Hepatocyte (in vitro differentiated cells): ENCODE data around the gene C11orf68. TPM values are rescaled to one million over a fixed set of nuclear protein-coding genes. Genes with fewer than 3 reads are reported as not detected.

Source experiments
- DNase-seq: peaks from one replicate; pipeline ENCODE4 v3.0.0-alpha.2; 2016; ENCODE audit warnings: low spot score
- H2AFZ ChIP-seq: fragments of 200-600 bp; sonication (generic); 2 replicates; pipeline ENCODE4 v1.6.0; 2016; ENCODE audit warnings: antibody characterized with exemption, mild to moderate bottlenecking
- H3K27ac ChIP-seq: fragments of 200-600 bp; sonication (generic); 2 replicates; pipeline ENCODE4 v1.5.1; 2016; ENCODE audit warnings: mild to moderate bottlenecking
- H3K27me3 ChIP-seq: fragments of 200-600 bp; sonication (generic); 2 replicates; pipeline ENCODE4 v1.6.1; 2016
- H3K36me3 ChIP-seq: fragments of 200-600 bp; sonication (generic); replicated peaks from 2 replicates; pipeline ENCODE4 v1.5.1; 2016; ENCODE audit warnings: low read depth; ENCODE audit not compliant: insufficient read depth
- H3K4me1 ChIP-seq: fragments of 200-600 bp; sonication (generic); 2 replicates; pipeline ENCODE4 v1.5.1; 2016; ENCODE audit warnings: mild to moderate bottlenecking, moderate library complexity; ENCODE audit not compliant: insufficient read depth
- H3K4me2 ChIP-seq: fragments of 200-600 bp; sonication (generic); 2 replicates; pipeline ENCODE4 v1.6.0; 2016
- H3K4me3 ChIP-seq: fragments of 200-600 bp; sonication (generic); 2 replicates; pipeline ENCODE4 v1.5.1; 2016; ENCODE audit warnings: mild to moderate bottlenecking
- H3K79me2 ChIP-seq: fragments of 200-600 bp; sonication (generic); 2 replicates; pipeline ENCODE4 v1.6.0; 2017; ENCODE audit warnings: mild to moderate bottlenecking
- H3K9me2 ChIP-seq: fragments of 200-600 bp; sonication (generic); replicated peaks from 2 replicates; pipeline ENCODE4 v1.6.0; 2017; ENCODE audit warnings: mild to moderate bottlenecking; ENCODE audit not compliant: insufficient read depth
- H3K9me3 ChIP-seq: fragments of 200-600 bp; sonication (generic); 2 replicates; pipeline ENCODE4 v1.5.1; 2016; ENCODE audit warnings: low read depth, mild to moderate bottlenecking
- H4K20me1 ChIP-seq: fragments of 200-600 bp; sonication (generic); 2 replicates; pipeline ENCODE4 v1.6.0; 2016; ENCODE audit warnings: mild to moderate bottlenecking; ENCODE audit not compliant: insufficient read depth, poor library complexity, severe bottlenecking
- CTCF ChIP-seq: fragments of 200-600 bp; sonication (generic); IDR thresholded peaks from 2 replicates; pipeline ENCODE4 v1.5.1; 2016; ENCODE audit warnings: antibody characterized with exemption, mild to moderate bottlenecking; ENCODE audit not compliant: poor library complexity
- EZH2 ChIP-seq: fragments of 200-600 bp; sonication (generic); IDR thresholded peaks from 2 replicates; pipeline ENCODE4 v1.6.1; 2016; ENCODE audit warnings: antibody characterized with exemption, mild to moderate bottlenecking, borderline replicate concordance
- EZH2phosphoT487 ChIP-seq: fragments of 200-600 bp; sonication (generic); IDR thresholded peaks from one replicate; pipeline ENCODE4 v1.6.1; 2018; ENCODE audit warnings: antibody characterized with exemption, mild to moderate bottlenecking, low read depth, moderate library complexity; ENCODE audit not compliant: unreplicated experiment, severe bottlenecking
- WGBS: methylation state at CpG from one replicate; pipeline ENCODE4 v1.1.6; 2016; ENCODE audit warnings: low lambda C conversion rate; ENCODE audit errors: missing lambda C conversion rate; 5-methylcytosine and 5-hydroxymethylcytosine counted together
- polyA plus RNA-seq: library from polyadenylated mRNA; unstranded; fragments of >200 nt; fragmentation: Nextera tagmentation; extraction: Ambion mirVana; gene quantifications from 2 replicates; pipeline ENCODE4 v1.2.1, GENCODE V29; 2016
- total RNA-seq: library from RNA; depleted of rRNA; stranded (reverse); fragments of >200 nt; gene quantifications from 2 replicates; pipeline ENCODE4 v1.2.3, GENCODE V29; 2014

The C11orf68 gene
- total and polyA plus RNA-seq, 2 experiments from 2014 or later, result 26.3 to 59.3 TPM

GRCh38 chr11:65915101-65915820 lies 3.6 kb downstream of the C11orf68 start:
- Histone ChIP-seq H4K20me1 (no peaks in the 10 kb centered on the region), H3K9me3 (no peaks in the 10 kb centered on the region), H3K9me2 (no peaks in the 10 kb centered on the region), H3K27me3 (no peaks in the 10 kb centered on the region), H3K4me3 (no peak overlapping the region), H3K4me1 (peaks cover 36% of the 10 kb centered on the region), H3K27ac (peak overlapping the region; percentile 92), H3K36me3 (no peaks in the 10 kb centered on the region), H3K79me2 (peaks cover 26% of the 10 kb centered on the region), H3K4me2 (no peak overlapping the region), H2AFZ (no peak overlapping the region)
- TF ChIP-seq EZH2phosphoT487 (no peak), CTCF (no peak), EZH2 (no peak)
- WGBS, result 81% methylated on average over 10 of the region's 10 CpGs
- DNase-seq, result no peak

- Histone ChIP-seq H3K9me2 (no peaks in the 10 kb centered on the region), H3K36me3 (no peaks in the 10 kb centered on the region), H3K79me2 (peaks cover 12% of the 10 kb centered on the region), H3K27me3 (no peaks in the 10 kb centered on the region), H3K27ac (no peak overlapping the region), H3K4me2 (no peak overlapping the region), H2AFZ (no peak overlapping the region), H3K4me1 (peaks cover 28% of the 10 kb centered on the region), H3K4me3 (no peak overlapping the region), H3K9me3 (no peaks in the 10 kb centered on the region), H4K20me1 (no peaks in the 10 kb centered on the region)
- WGBS, result 73% methylated on average over 4 of the region's 4 CpGs
- DNase-seq, result no peak
- TF ChIP-seq EZH2phosphoT487 (no peak), CTCF (no peak), EZH2 (no peak)
Measured at GRCh38 chr11:65912845-65913244, 6.0 kb downstream of the C11orf68 start.

GRCh38 chr11:65911682-65912568 lies 6.9 kb downstream of the C11orf68 start:
- Histone ChIP-seq H4K20me1 (no peaks in the 10 kb centered on the region), H3K4me3 (no peak overlapping the region), H3K4me1 (peaks cover 24% of the 10 kb centered on the region), H3K9me3 (no peaks in the 10 kb centered on the region), H3K27me3 (no peaks in the 10 kb centered on the region), H3K9me2 (no peaks in the 10 kb centered on the region), H3K27ac (no peak overlapping the region), H3K79me2 (peaks cover 3% of the 10 kb centered on the region), H2AFZ (no peak overlapping the region), H3K36me3 (no peaks in the 10 kb centered on the region), H3K4me2 (no peak overlapping the region)
- WGBS, result 32% methylated on average over 14 of the region's 14 CpGs
- peak; percentile 28 for TF ChIP-seq CTCF
- no peak for TF ChIP-seq EZH2
- DNase-seq, result peak; percentile 68
